Testis (tissue), 3 donors: Measurements from ENCODE around the gene SLC12A3. TPM values are rescaled to one million over a fixed set of nuclear protein-coding genes. Genes with fewer than 3 reads are reported as not detected.

Experiments
- DNase-seq: peaks from one replicate; pipeline ENCODE4 v3.0.0-alpha.2; 2019
- H3K27ac ChIP-seq, 2 donors: fragments of 200-600 bp; sonication (generic); one replicate each; pipeline ENCODE4 v1.5.1; 2019
- H3K27me3 ChIP-seq: fragments of 200-600 bp; sonication (generic); one replicate; pipeline ENCODE4 v1.5.1; 2019
- H3K36me3 ChIP-seq: fragments of 200-600 bp; sonication (generic); one replicate; pipeline ENCODE4 v1.5.1; 2017; ENCODE audit warnings: low read depth; ENCODE audit errors: missing control alignments
- H3K4me1 ChIP-seq: fragments of 200-600 bp; sonication (generic); one replicate; pipeline ENCODE4 v1.5.1; 2019
- H3K4me3 ChIP-seq, 2 donors: fragments of 200-600 bp; sonication (generic); one replicate each; pipeline ENCODE4 v1.5.1; 2017 to 2019
- H3K9me3 ChIP-seq: fragments of 200-600 bp; sonication (generic); one replicate; pipeline ENCODE4 v1.5.1; 2017
- CTCF ChIP-seq, 3 experiments: fragments of 450-650 bp in 2 of 3; fragments of 200-600 bp in 1 of 3; sonication (generic) in 1 of 3; IDR thresholded peaks; one replicate each; pipeline ENCODE4 v1.5.1; 2016 to 2019; ENCODE audit warnings: antibody characterized with exemption in 3 of 3, mild to moderate bottlenecking in 2 of 3, moderate library complexity in 1 of 3
- POLR2A ChIP-seq: fragments of 450-650 bp; IDR thresholded peaks from one replicate; pipeline ENCODE4 v1.6.1; 2017; ENCODE audit warnings: antibody characterized with exemption, mild to moderate bottlenecking, moderate library complexity
- WGBS, 2 donors: methylation state at CpG; one replicate each; pipeline ENCODE4 v1.1.5; 2018; 5-methylcytosine and 5-hydroxymethylcytosine counted together
- intact Hi-C: fragments of 100-400 bp; cut with DNase I; formaldehyde crosslinking; loops from one replicate; pipeline ENCODE4 v1.15.1; 2023; ENCODE audit warnings: low total_unique reads
- polyA plus RNA-seq: library from polyadenylated mRNA; stranded (reverse); fragments of 350-450 nt; fragmentation: Illumina TruSeq; extraction: RNeasy Lipid Tissue Mini Kit (QIAGEN cat#74804); gene quantifications from one replicate; pipeline ENCODE4 v1.2.3, GENCODE V29; 2014; ENCODE audit warnings: low read depth, low replicate concordance; ENCODE audit not compliant: insufficient read depth
- total RNA-seq, 2 donors: library from RNA; depleted of rRNA; stranded (reverse); fragments of >200 nt; gene quantifications; one replicate each; pipeline ENCODE4 v1.2.3, GENCODE V29; 2016

Gene SLC12A3
- total and polyA plus RNA-seq, 3 donors from 2014 or later: 0.16 to 1.1 (median 0.16) TPM

GRCh38 chr16:56903866-56904265, 38.9 kb downstream of the SLC12A3 start:
- intact Hi-C loops: no loop called here
- WGBS, 2 donors: 95 to 100% methylated on average over 2 of the region's 2 CpGs
- H3K4me1 ChIP-seq: no peaks in the 10 kb centered on the region

GRCh38 chr16:56907401-56907800, 42.4 kb downstream of the SLC12A3 start:
- intact Hi-C loops: no loop called here
- Histone ChIP-seq H3K4me3 (no peak overlapping the region), H3K4me1 (peaks cover 5% of the 10 kb centered on the region), H3K9me3 (no peaks in the 10 kb centered on the region), H3K27me3 (no peaks in the 10 kb centered on the region), H3K27ac (no peak overlapping the region), H3K36me3 (no peaks in the 10 kb centered on the region)
- WGBS, 2 donors: 91 to 96% methylated on average over 3 of the region's 3 CpGs
- TF ChIP-seq POLR2A (no peak), CTCF (IDR thresholded peaks at IDR 0.05) (no peak)
- no peak for DNase-seq

More at GRCh38 chr16:56903866-56904265, 38.9 kb downstream of the SLC12A3 start:
- no peak overlapping the region for H3K27ac ChIP-seq
- no peak for DNase-seq
- no peaks in the 10 kb centered on the region for H3K27me3 ChIP-seq
- H3K4me3 ChIP-seq: no peak overlapping the region
- no peaks in the 10 kb centered on the region for H3K36me3 ChIP-seq
- TF ChIP-seq POLR2A (no peak), CTCF (IDR thresholded peaks at IDR 0.05) (no peak)
- no peaks in the 10 kb centered on the region for H3K9me3 ChIP-seq

GRCh38 chr16:56909527-56909979, 44.5 kb downstream of the SLC12A3 start:
- Histone ChIP-seq H3K27me3 (no peaks in the 10 kb centered on the region), H3K9me3 (no peaks in the 10 kb centered on the region), H3K4me1 (peaks cover 5% of the 10 kb centered on the region), H3K36me3 (no peaks in the 10 kb centered on the region), H3K4me3 (no peak overlapping the region), H3K27ac (no peak overlapping the region)
- no peak for DNase-seq
- WGBS, 2 donors: 68 to 82% methylated on average over 6 to 7 of the region's 7 CpGs
- TF ChIP-seq POLR2A (no peak), CTCF (IDR thresholded peaks at IDR 0.05) (no peak)
- intact Hi-C loops: no loop called here

- Histone ChIP-seq H3K4me3 (no peak overlapping the region), H3K4me1 (peaks cover 5% of the 10 kb centered on the region), H3K9me3 (no peaks in the 10 kb centered on the region), H3K36me3 (no peaks in the 10 kb centered on the region), H3K27ac (no peak overlapping the region), H3K27me3 (no peaks in the 10 kb centered on the region)
- no peak for TF ChIP-seq POLR2A
- TF ChIP-seq CTCF (IDR thresholded peaks at IDR 0.05): no peak
- DNase-seq: no peak
- 91 to 99% methylated on average over 5 of the region's 5 CpGs for WGBS, 2 donors
- intact Hi-C loops: no loop called here
These were observed 45.1 kb downstream of the SLC12A3 start for GRCh38 chr16:56910112-56910511.
